Right renal cortex interstitium (tissue), 3 donors: Measurements from ENCODE around the gene NUTF2. TPM values are rescaled to one million over a fixed set of nuclear protein-coding genes. Genes with fewer than 3 reads are reported as not detected.

Experiments used
- DNase-seq, 3 donors: peaks; one replicate each; pipeline ENCODE4 v3.0.0-alpha.2; 2013; ENCODE audit warnings: low read depth in 3 of 3, low spot score in 2 of 3
- polyA plus RNA-seq, 3 donors: library from polyadenylated mRNA; unstranded; fragments of 120-200 nt; gene quantifications; one replicate each; pipeline ENCODE4 v1.2.1, GENCODE V29; 2013; ENCODE audit not compliant: insufficient read length in 3 of 3

Gene NUTF2
- 100 to 1,000 TPM; 118 to 138 (median 134) TPM for polyA plus RNA-seq

- DNase-seq, result peak; percentile 86 to 95 (median 93)
These were observed at the start of gene NUTF2 for GRCh38 chr16:67846320-67847063. NUTF2 (plus strand) TSS chr16:67846933; CDS start chr16:67865131, 18,198 bp downstream.

DNA sequence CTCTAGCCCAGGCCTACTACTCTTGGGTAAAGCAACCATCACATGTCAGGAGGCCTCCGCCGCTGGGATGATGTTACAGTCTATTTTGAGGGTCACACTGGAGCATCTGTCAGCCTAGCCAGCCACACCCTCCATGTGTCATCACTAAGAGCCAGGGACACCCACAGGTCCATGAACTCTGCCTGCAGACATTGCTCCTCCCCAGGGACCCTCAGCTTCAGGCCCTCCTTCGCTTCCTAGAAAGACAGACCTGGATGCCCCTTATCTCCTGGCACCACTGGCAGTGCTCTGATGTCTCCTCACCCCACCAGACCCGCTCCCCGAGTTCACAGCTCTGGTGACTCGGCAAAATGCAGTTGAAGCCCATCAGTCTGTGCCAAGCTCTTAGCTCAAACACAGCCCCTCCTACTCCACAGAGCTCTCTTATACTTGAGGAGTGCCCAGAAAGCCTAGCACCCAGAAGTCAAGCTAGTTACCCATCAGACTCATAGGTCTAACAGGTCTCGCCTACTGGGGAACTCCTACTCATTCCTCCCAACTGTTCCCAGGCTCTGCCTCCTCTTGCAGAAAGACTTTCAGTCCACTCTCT lies 46.3 kb upstream of the NUTF2 start:
- DNase-seq, result no peak

- no peak for DNase-seq
These were observed 45.5 kb upstream of the NUTF2 start for GRCh38 chr16:67801241-67801640.

DNA sequence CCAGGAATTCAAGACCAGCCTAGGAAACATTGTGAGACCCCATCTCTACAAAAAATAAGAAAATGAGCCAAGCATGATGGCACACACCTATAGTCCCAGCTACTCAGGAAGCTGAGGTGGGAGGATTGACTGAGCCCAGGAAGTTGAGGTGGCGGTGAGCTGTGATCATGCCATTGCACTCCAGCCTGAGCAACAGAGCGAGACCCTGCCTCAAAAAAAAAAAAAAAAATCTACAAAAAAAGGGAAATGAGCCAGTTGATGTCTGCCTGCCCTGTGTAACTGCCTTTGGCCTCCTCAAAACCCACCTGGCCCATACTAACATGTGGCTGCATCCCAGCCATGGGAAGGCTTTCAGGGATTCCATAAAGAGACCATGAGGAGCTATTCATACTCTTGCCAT lies 44.9 kb upstream of the NUTF2 start:
- DNase-seq, result no peak

DNA sequence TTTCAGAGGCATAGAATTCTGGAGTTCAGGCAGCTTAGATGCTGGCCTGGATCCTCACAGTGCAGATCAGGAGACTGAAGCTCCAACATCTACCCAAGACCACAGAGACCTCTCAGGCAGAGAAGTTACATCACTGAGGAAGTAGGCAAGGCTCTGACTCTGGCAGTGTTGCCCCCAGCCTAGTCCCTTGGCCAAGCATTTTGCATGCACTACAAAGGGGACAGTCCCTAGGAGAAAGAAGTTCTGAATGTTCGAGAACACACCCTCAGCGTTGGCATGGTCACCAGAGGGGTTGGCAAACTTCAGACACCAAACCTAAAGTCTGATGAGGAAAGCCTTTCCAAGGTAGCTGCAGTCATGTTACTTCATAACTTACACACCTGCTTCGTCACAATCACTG lies 42.8 kb upstream of the NUTF2 start:
- no peak for DNase-seq

DNA sequence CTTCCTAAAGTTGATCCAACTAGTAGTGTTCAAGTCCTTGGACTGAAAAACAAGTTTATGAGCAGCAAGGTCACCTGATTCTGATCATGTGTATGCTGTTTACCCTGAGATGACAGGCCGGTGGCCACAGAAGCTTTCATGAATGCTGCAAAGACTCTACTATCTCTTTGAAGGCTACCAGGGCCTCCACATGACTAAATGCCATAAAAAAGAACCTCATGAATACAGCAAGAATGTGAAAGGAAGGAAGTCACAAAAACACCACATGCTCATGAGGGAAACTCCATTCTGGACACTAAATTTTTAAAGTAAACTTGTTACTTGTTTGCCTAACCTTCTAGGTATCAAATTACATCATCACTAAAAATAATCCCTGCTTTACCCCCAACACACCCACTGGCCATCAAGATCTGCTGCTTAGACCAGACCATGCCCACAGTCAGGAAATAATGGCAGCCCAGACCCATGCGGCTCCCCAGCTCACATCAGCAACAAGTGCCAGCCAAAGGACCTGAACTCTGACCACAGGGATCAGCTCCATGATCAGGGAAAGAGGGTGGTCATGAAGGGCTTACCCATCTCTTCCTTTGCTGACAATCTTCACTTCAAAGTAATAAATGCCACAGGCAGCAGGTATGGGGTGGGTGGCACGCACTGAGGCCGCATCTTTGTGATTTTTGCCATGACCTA lies 41.7 kb upstream of the NUTF2 start:
- no peak for DNase-seq

- no peak for DNase-seq
These were observed 40.9 kb upstream of the NUTF2 start for GRCh38 chr16:67805718-67806427.

GRCh38 chr16:67806428-67807147 lies 40.1 kb upstream of the NUTF2 start, which contains the start of the genes RANBP10 and TSNAXIP1:
RANBP10 (minus strand) TSS chr16:67806560; CDS start chr16:67806536, 24 bp downstream.
TSNAXIP1 (plus strand) TSS chr16:67806889; CDS start chr16:67807150, 261 bp downstream.
- peak; percentile 95 to 98 (median 97) for DNase-seq

DNA sequence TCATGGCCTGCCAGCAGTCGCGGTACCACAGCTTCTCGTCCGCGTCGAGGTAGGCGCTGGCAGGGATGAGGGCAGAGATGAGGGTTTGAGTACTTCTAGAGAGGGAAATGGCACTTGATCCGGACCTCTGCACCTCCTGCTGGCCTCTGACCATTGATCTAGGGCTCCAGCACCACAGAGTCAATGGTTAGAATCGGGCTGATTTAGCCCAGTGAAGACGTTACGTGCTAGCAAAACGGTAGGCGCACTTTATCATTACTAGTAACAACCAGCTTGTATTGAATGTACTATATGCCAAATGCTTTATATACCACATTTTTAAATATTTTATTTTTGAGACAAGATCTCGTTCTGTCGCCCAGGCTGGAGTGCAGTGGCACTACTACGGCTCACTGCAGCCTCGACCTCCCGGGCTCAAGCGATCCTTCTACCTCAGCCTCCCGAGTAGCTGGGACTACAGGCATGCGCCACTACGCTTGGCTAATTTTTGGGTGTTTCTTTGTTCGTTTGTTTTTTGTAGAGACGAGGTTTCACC lies 39.5 kb upstream of the NUTF2 start:
- no peak for DNase-seq

- DNase-seq, result no peak
These were observed 34.8 kb upstream of the NUTF2 start for GRCh38 chr16:67811899-67812298.

DNA sequence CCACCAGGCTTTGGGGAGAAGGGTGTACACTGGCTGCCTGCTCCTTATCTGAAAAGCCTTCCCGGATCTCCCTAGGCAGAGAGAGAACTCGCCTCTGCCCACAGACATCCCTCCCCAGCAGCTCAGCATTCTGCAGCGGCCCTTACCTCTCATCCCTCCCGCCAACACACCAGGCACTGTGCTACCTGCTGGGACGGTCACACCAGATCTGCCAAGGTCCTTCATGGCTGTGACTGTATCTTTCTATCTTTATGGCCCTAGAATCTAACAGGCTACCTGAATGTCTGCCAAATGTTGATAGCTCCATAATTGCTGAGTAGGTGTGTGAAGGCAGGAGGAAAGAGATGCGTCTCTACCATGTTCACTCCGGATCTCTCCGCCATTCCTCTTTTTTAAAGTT lies 32.2 kb upstream of the NUTF2 start:
- no peak for DNase-seq

DNA sequence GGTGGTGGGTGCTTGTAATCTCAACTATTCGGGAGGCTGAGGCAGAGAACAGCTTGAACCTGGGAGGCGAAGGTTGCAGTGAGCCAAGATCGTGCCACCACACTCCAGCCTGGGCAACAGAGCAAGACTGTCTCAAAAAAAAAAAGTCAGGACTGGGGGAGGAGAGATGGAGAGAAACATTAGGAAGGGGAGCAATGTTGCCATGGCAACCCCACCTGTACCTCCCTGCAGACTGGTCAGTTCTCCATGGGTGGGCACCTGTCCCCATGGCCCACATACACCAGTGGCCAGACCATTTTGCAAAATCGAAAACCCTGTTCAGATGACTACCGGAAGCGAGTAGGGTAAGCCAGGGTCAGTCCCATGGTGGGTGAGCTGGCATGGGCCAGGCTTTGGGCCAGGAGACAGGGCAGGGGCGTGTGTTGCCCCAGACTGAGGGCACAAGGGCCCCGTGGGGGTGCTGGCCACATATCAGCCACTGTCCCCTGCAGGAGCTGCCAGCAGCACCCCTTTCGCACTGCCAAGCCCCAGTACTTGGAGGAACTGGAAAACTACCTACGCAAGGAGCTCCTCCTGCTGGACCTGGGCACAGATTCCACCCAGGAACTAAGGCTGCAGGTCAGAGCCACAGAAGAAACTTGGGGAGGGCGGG lies 26.0 kb upstream of the NUTF2 start:
- DNase-seq, result no peak

- no peak for DNase-seq
These were observed 24.2 kb upstream of the NUTF2 start for GRCh38 chr16:67822511-67822910.

DNA sequence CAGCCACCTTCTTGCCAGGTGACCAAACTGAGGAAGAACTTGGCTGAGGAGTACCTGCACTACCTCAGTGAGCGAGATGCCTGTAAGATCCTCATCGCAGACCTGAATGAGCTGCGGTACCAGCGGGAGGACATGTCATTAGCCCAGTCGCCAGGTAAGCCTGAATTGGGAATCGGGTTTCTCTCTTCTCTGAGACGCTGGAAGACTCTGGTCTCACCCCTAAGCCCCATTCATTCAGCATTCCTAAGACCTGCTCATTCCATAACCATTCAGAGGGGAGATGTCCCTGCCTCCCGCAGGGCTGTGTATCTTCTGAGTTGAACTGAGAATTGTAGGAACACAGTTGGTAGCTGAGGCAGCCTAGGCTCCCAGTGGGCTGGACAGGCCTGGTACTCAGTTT lies 21.6 kb upstream of the NUTF2 start:
- DNase-seq, result no peak

- DNase-seq, result no peak
These were observed 20.8 kb upstream of the NUTF2 start for GRCh38 chr16:67825906-67826305.

- DNase-seq, result no peak
These were observed 18.1 kb upstream of the NUTF2 start for GRCh38 chr16:67828651-67829050.

DNA sequence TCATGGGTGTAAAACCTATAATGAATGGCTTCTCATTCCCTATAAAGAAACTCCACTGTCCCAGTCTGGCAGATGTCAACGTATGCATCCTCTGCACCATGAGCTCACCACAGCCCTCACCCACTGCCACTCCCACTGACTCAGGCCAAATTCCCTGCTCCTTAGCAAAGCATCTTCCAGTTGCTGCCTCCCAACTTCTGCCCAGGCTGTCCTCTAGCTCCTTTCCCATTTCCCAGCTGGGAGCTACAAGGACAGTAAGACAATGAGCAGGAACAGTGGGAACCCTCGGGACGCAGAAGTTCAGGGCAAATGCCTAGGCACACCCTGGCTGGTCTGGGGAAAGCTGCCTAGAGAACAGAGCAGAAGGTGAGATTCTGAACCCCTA lies 13.7 kb upstream of the NUTF2 start:
- no peak for DNase-seq

DNA sequence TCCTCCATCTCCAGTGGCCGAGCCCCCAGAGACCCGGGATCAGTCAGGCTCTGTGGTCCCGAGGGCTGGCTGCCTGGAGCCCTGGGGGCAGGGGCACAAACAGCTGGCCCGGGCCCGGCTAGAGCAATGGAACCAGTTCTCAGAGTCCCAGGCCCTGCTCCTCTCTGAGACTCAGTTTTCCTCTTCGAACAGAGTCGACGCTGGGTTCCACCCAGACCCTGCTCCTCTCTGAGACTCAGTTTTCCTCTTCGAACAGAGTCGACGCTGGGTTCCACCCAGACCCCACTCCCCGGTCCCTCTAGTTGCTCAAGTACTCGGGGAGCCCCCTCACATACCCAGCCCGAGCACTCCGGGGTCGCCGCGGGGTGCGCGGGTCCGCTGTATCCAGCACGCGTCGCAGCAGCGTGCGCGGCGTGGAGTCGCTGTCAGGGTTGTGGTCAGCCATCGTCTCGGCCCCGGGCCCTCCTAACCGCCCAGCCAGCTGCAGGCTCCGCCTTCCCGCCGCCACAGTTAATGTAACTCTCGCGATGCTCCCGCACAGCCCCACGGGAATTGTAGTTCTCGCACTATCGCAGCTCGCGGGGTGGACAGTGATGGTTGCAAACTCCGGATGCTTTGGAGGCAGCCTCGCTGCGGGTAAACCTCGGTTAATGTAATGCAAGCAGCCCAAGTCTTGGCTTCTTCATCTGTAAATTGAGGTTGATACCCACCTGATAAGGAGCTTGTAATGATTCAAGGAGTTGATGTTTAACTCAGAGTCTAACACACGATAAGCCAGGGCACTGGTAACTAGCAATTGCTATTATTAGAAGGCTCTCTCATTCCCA lies 13.1 kb upstream of the NUTF2 start:
- peak in 2 of 3 donors; percentile 85 to 88 for DNase-seq

DNA sequence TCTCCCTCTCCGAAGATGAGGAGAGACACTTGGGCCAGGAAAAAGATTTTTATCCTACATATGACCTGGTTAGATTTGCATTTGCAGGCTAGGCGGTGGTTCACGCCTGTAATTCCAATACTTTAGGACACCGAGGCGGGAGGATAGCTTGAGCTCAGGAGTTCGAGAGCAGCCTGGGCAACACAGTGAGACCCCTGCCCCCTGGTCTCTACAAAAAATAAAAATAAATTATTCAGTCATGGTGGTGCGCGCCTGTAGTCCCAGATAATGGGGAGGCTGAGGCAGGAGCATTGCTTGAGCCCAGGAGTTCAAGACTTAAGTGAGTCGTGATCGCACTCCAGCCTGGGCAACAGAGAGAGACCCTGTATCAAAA lies 12.5 kb upstream of the NUTF2 start:
- DNase-seq, result no peak
